Ascending aorta (tissue), 2 donors: ENCODE data around the gene NELFCD. TPM values are rescaled to one million over a fixed set of nuclear protein-coding genes. Genes with fewer than 3 reads are reported as not detected.

Source experiments
- DNase-seq, 2 donors: peaks; one replicate each; pipeline ENCODE4 v3.0.0-alpha.2; 2019; ENCODE audit warnings: low spot score in 2 of 2
- H3K27ac ChIP-seq, 2 donors: fragments of 200-600 bp; sonication (generic); one replicate each; pipeline ENCODE4 v1.5.1; 2016 to 2017; ENCODE audit warnings: mild to moderate bottlenecking in 1 of 2
- H3K27me3 ChIP-seq: fragments of 200-600 bp; sonication (generic); one replicate; pipeline ENCODE4 v1.5.1; 2017
- H3K36me3 ChIP-seq, 2 donors: fragments of 200-600 bp; sonication (generic); one replicate each; pipeline ENCODE4 v1.5.1; 2016
- H3K4me1 ChIP-seq, 2 donors: fragments of 200-600 bp; sonication (generic); one replicate each; pipeline ENCODE4 v1.5.1; 2016 to 2017; ENCODE audit warnings: mild to moderate bottlenecking in 1 of 2
- H3K4me3 ChIP-seq, 2 donors: fragments of 200-600 bp; sonication (generic); one replicate each; pipeline ENCODE4 v1.5.1; 2016 to 2017; ENCODE audit warnings: mild to moderate bottlenecking in 1 of 2
- H3K9me3 ChIP-seq, 2 donors: fragments of 200-600 bp; sonication (generic); one replicate each; pipeline ENCODE4 v1.5.1; 2016
- CTCF ChIP-seq, 3 experiments: fragments of 200-600 bp in 2 of 3; fragments of 450-650 bp in 1 of 3; sonication (generic) in 2 of 3; IDR thresholded peaks; one replicate each; pipeline ENCODE4 v1.5.1; 2016 to 2019; ENCODE audit warnings: antibody characterized with exemption in 3 of 3, mild to moderate bottlenecking in 1 of 3, moderate library complexity in 1 of 3
- intact Hi-C: fragments of 100-400 bp; cut with DNase I; formaldehyde crosslinking; loops from one replicate; pipeline ENCODE4 v1.15.1; 2023
- total RNA-seq: library from RNA; depleted of rRNA; stranded (reverse); fragments of >200 nt; gene quantifications from one replicate; pipeline ENCODE4 v1.1.0, GENCODE V29; 2016

The NELFCD gene
- total RNA-seq, 1 donor from 2014 or later: 20.8 TPM

DNA sequence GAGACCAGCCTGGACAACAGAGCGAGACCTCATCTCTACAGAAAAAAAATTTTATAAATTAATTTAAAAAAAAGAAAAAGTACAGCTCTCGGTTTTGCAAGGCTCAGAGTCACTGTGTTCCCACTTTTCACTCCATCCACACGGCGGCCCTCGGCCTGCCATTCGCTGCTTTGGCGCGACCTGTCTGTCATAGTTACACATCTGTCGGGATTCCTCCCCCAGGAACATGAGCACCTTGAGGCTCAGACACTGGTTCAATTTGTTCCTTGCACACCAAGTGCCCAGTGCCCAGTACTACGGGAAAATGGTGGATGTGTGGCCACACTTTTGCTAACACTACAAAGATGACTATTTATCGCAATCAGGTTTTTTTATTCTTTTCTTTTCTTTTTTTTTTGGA is 17.6 kb downstream of the NELFCD start:
- Histone ChIP-seq H3K9me3 (no peaks in the 10 kb centered on the region), H3K36me3 (peaks cover 72 to 83% of the 10 kb centered on the region in 2 donors), H3K4me3 (no peak overlapping the region), H3K27me3 (no peaks in the 10 kb centered on the region), H3K27ac (no peak overlapping the region), H3K4me1 (no peaks in the 10 kb centered on the region)
- intact Hi-C loops: loop anchor here (5.0 kb wide), 1 partner anchor 939 kb away; no protein-coding TSS in a partner anchor
- TF ChIP-seq CTCF (IDR thresholded peaks at IDR 0.05): no peak
- no peak for DNase-seq

DNA sequence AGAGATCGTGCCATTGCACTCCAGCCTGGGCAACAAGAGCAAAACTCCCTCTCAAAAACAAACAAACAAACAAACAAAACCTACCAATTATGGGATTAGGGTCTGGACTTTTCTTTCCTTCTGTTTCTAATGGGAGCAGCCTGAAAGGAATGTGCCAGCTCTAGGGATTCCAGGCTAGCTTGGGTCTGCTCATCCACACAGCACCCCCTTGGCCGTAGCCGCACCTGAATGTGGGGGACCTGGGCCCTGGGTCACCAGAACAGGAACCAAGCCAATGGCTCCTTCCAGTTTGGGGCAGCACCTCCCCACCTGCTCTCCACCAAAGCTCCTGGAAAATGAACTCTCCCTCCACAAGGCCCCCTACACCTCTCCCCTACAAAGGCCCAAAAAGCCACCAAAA is 19.3 kb downstream of the NELFCD start:
- intact Hi-C loops: no loop called here
- Histone ChIP-seq H3K27me3 (no peaks in the 10 kb centered on the region), H3K27ac (no peak overlapping the region), H3K9me3 (no peaks in the 10 kb centered on the region), H3K4me1 (peaks cover 7 to 8% of the 10 kb centered on the region in 2 donors), H3K36me3 (peaks cover 59 to 66% of the 10 kb centered on the region in 2 donors), H3K4me3 (no peak overlapping the region)
- no peak for DNase-seq
- no peak for TF ChIP-seq CTCF (IDR thresholded peaks at IDR 0.05)

DNA sequence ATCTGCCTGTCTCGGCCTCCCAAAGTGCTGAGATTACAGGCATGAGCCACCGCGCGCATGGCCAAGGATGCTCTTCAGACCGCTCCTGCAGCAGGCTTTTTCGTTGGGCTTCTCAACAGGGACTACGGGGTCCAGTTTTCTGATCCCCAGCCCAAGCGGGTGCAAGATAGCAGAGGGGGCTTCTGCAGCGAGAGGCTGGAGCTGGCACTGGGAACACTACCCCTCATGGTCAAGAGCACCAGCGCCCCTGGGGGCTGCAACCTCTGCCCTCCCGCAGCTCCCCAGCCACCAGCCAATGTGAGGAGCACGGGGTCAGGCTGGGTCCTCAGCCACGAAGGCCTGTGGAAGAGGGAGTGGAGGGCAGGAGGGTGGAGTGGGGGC is 20.0 kb downstream of the NELFCD start:
- H3K36me3 ChIP-seq: peaks cover 53 to 59% of the 10 kb centered on the region in 2 donors
- TF ChIP-seq CTCF (IDR thresholded peaks at IDR 0.05): no peak

DNA sequence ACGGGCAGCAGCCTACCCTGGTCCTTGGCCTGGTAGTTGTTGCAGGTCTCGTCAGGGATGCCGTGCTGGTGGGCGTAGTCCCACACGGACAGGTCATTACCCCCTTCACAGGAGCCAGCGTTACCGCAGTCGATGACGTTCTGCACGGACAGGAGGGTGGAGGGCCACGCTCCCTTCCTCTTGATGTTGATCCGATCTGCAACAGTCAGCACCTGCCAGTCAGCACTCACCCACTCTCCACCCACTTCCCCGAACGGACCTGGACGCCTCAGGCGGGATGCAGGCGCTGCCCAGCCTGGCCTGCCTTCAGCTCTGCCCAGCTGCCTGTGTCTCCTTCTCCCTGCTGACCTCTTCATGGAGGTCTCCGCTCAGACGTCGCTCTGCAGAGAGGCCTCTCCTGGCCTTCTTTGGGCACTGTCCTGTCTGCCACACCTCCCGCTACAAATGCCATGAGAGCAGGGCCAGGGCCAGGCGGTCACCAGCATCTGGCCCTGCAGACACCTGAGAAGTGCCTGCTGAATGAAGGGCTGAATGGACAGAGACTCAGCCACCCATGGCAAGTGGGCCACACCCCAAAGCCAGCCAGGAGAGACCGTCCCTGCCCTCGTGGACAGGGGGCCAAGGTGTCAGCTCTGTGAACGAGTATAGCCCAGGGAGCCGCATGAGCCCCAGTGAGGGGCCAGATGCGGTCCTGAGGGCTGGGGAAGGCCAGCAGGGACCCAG is 20.6 kb downstream of the NELFCD start:
- Histone ChIP-seq H3K36me3 (peaks cover 47 to 53% of the 10 kb centered on the region in 2 donors), H3K9me3 (no peaks in the 10 kb centered on the region), H3K27me3 (no peaks in the 10 kb centered on the region), H3K4me3 (no peak overlapping the region), H3K4me1 (peaks cover 11 to 20% of the 10 kb centered on the region in 2 donors), H3K27ac (no peak overlapping the region)
- DNase-seq: no peak
- no peak for TF ChIP-seq CTCF (IDR thresholded peaks at IDR 0.05)
- intact Hi-C loops: no loop called here

More for the DNA sequence above, 20.0 kb downstream of the NELFCD start:
- Histone ChIP-seq H3K9me3 (no peaks in the 10 kb centered on the region), H3K4me3 (no peak overlapping the region), H3K4me1 (peaks cover 9 to 15% of the 10 kb centered on the region in 2 donors), H3K27ac (no peak overlapping the region), H3K27me3 (no peaks in the 10 kb centered on the region)
- intact Hi-C loops: no loop called here
- no peak for DNase-seq

DNA sequence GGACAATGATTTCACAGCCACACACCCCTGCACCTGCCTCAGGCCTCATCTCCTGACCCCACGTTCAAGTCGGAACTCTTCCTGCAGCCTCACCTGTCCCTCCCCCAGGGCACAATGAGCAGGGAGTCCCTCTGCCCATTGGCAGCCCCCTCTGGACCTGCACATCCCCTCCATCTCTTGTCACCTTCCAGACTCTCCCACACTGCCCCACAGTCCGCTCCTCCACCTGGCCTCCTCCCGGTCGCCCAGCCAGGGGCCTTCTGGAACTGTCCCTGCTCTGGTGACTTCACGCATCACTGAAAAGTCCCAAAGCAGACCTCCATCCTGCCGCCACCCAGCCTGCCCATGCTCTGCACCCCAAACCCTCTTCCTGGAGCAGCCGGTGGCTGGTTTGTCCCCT is 21.3 kb downstream of the NELFCD start:
- intact Hi-C loops: no loop called here

More for the DNA sequence above, 21.3 kb downstream of the NELFCD start:
- no peaks in the 10 kb centered on the region for H3K27me3 ChIP-seq
- no peak for DNase-seq
- no peak overlapping the region for H3K27ac ChIP-seq
- H3K4me3 ChIP-seq: no peak overlapping the region
- H3K36me3 ChIP-seq: peaks cover 41 to 45% of the 10 kb centered on the region in 2 donors
- H3K9me3 ChIP-seq: no peaks in the 10 kb centered on the region
- no peak for TF ChIP-seq CTCF (IDR thresholded peaks at IDR 0.05)
- H3K4me1 ChIP-seq: peaks cover 11 to 22% of the 10 kb centered on the region in 2 donors
